ENCODE measurements around the gene FBXW7.

Gene FBXW7

DNA sequence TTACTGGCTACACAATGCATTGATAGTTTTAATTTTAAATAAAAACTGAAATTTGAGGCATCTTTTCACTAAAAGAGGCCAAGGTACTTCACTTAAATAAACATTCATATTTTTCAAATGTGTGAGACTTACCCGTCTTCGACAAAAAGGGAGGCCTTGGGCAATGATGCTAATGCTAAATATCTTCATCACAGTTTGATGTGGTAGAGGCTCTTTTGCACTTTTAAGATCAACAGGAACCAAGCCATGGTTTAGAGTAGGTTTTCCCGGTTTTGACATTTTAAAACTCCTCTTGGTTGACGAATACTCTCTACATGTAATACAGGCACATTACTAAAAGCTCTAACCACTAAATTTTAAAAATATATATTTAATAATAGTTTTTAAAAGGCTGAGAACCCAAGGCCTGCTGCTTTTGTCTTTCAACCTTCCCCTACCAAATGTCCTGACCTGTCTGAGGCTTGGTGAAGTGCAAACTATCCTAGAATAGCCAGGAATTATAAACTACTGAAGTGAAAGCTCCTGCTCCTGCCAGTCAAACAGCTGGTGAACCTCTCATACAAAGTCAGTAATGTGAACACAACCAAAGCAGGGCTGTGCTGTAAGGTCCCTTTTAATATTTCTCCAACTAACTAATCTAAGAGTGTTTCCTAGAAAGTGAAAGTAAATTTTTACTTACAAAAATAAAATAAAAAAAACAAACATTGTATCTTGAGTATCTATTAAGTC lies 153.7 kb downstream of the FBXW7 start:
- Mint-ChIP-seq H3K27me3 (ENCODE audit: low read depth) (no peaks in the 10 kb centered on the region), H3K9me3 (no peaks in the 10 kb centered on the region), H3K4me1 (peaks cover 10% of the 10 kb centered on the region), H3K36me3 (ENCODE audit: low read depth) (no peaks in the 10 kb centered on the region), H3K4me3 (peak overlapping the region in 2 of 3 experiments; percentile 69 to 82), H3K27ac (peak overlapping the region in 2 of 3 experiments; percentile 32 to 33)
- TF ChIP-seq CTCF (IDR thresholded peaks at IDR 0.05; ENCODE audit: unreplicated experiment in 3 of 3), result no peak

DNA sequence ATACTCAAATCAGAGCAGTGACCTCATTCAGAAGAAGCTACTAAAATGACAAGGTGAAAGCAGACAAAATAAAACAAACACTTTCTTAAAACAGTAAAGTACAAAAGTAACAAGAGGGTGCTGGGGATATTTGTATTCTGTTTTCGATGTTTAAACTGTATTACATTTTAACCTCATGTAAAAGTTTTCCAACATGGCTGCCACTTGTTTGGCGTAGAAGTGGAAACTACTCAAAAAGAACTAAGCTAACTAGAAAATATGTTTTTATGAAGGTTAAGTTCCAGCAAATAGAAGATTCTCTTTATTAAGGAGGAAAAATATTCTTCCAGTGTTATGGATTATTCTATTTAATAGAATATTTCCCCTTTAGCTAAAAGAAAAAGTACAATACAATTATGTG lies 155.0 kb downstream of the FBXW7 start:
- H3K9me3 Mint-ChIP-seq, result no peaks in the 10 kb centered on the region
- H3K27me3 Mint-ChIP-seq (ENCODE audit: low read depth), result no peaks in the 10 kb centered on the region
- H3K27ac Mint-ChIP-seq, result no peak overlapping the region
- H3K36me3 Mint-ChIP-seq (ENCODE audit: low read depth), result no peaks in the 10 kb centered on the region
- H3K4me3 Mint-ChIP-seq, result peak overlapping the region in 2 of 3 experiments; percentile 73 to 82
- peaks cover 10% of the 10 kb centered on the region for H3K4me1 Mint-ChIP-seq
- TF ChIP-seq CTCF (IDR thresholded peaks at IDR 0.05; ENCODE audit: unreplicated experiment in 3 of 3), result no peak

- H3K4me3 Mint-ChIP-seq, result peak overlapping the region in 1 of 3 experiments; percentile 82
- H3K36me3 Mint-ChIP-seq (ENCODE audit: low read depth), result no peaks in the 10 kb centered on the region
- H3K4me1 Mint-ChIP-seq, result peaks cover 10% of the 10 kb centered on the region
- no peaks in the 10 kb centered on the region for H3K9me3 Mint-ChIP-seq
- H3K27ac Mint-ChIP-seq, result no peak overlapping the region
- H3K27me3 Mint-ChIP-seq (ENCODE audit: low read depth), result no peaks in the 10 kb centered on the region
- no peak for TF ChIP-seq CTCF (IDR thresholded peaks at IDR 0.05; ENCODE audit: unreplicated experiment in 3 of 3)
Observed at GRCh38 chr4:152380185-152380584, 155.7 kb downstream of the FBXW7 start.

DNA sequence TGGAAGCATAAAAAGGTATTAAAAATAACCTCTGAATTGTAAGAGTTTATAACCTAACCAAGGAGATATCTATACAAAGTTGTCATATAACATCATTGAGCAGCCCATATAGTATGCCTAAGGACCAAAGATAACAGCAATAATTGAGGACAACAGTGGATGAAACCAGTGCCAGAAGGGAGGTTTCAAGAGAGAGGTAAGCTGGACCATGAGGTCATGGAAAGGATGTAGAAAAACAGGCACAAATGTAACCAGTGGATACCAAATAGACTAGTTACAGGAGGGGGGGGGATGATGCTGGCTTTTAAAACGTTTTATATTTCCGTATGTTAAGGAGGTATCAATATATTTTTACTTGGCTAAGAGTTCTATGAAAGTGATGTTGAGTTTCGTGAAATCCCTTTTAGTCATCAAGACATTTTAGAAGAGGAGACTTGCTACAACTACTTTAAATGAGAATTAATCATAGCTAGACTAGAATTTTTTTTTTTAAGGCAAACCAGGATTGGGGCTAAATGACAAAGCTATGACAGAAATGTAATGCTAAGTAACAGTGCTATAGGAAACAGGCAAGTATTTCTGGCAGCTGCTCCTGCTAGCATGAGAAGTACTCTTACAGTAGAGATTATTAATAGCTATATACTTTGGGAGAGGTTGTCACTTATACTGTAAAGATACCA lies 161.1 kb downstream of the FBXW7 start:
- Mint-ChIP-seq H3K9me3 (no peaks in the 10 kb centered on the region), H3K4me1 (peaks cover 18% of the 10 kb centered on the region), H3K27ac (no peak overlapping the region), H3K27me3 (ENCODE audit: low read depth) (no peaks in the 10 kb centered on the region), H3K36me3 (ENCODE audit: low read depth) (no peaks in the 10 kb centered on the region), H3K4me3 (peak overlapping the region in 2 of 3 experiments; percentile 24 to 38)
- TF ChIP-seq CTCF (IDR thresholded peaks at IDR 0.05; ENCODE audit: unreplicated experiment in 3 of 3), result no peak

DNA sequence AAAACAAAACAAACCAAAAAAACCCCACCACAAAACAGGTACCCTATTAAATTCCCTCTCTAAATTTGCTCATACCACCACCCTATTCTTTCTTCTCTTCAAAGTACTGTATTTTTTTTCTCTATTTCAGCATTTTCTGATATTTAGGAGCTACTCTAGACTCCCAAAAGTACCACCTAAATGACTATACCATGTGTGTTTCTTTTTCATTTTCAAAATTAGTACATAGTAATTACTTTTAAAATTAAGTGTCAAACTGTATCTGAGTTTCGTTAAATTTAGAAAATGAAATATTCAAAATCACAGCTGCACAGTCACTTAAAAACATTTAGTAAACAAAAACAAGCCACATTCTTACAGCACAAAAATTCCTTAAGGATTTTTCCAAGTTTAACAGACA lies 161.7 kb downstream of the FBXW7 start:
- Mint-ChIP-seq H3K36me3 (ENCODE audit: low read depth) (no peaks in the 10 kb centered on the region), H3K4me1 (peaks cover 21% of the 10 kb centered on the region), H3K27me3 (ENCODE audit: low read depth) (no peaks in the 10 kb centered on the region), H3K4me3 (no peak overlapping the region), H3K9me3 (no peaks in the 10 kb centered on the region), H3K27ac (no peak overlapping the region)
- no peak for TF ChIP-seq CTCF (IDR thresholded peaks at IDR 0.05; ENCODE audit: unreplicated experiment in 3 of 3)
